Measurements from ENCODE around the gene LAMTOR4. TPM values are rescaled to one million over a fixed set of nuclear protein-coding genes. Genes with fewer than 3 reads are reported as not detected.

Gene LAMTOR4
- total RNA-seq, 1 donor from 2014 or later, result 208 TPM

GRCh38 chr7:100120733-100121036, 28.0 kb upstream of the LAMTOR4 start:
- Histone ChIP-seq H3K36me3 (ENCODE audit: control insufficient read depth, insufficient read depth, low read length) (no peaks in the 10 kb centered on the region), H3K27me3 (ENCODE audit: control insufficient read depth, insufficient read depth, low read length) (no peaks in the 10 kb centered on the region), H3K4me3 (ENCODE audit: low read depth, low read length) (no peak overlapping the region)
- no peak for DNase-seq (ENCODE audit: low read depth)
- no peak for TF ChIP-seq CTCF (IDR thresholded peaks at IDR 0.05; ENCODE audit: insufficient read depth, low read length, poor library complexity, severe bottlenecking)

- H3K4me3 ChIP-seq (ENCODE audit: low read depth, low read length), result no peak overlapping the region
- H3K36me3 ChIP-seq (ENCODE audit: control insufficient read depth, insufficient read depth, low read length), result no peaks in the 10 kb centered on the region
- no peak for DNase-seq (ENCODE audit: low read depth)
- no peaks in the 10 kb centered on the region for H3K27me3 ChIP-seq (ENCODE audit: control insufficient read depth, insufficient read depth, low read length)
- no peak for TF ChIP-seq CTCF (IDR thresholded peaks at IDR 0.05; ENCODE audit: insufficient read depth, low read length, poor library complexity, severe bottlenecking)
These were observed 26.7 kb upstream of the LAMTOR4 start for GRCh38 chr7:100122067-100122466.

GRCh38 chr7:100122568-100122967, 26.1 kb upstream of the LAMTOR4 start:
- no peak for TF ChIP-seq CTCF (IDR thresholded peaks at IDR 0.05; ENCODE audit: insufficient read depth, low read length, poor library complexity, severe bottlenecking)
- Histone ChIP-seq H3K36me3 (ENCODE audit: control insufficient read depth, insufficient read depth, low read length) (no peaks in the 10 kb centered on the region), H3K4me3 (ENCODE audit: low read depth, low read length) (no peak overlapping the region), H3K27me3 (ENCODE audit: control insufficient read depth, insufficient read depth, low read length) (no peaks in the 10 kb centered on the region)
- DNase-seq (ENCODE audit: low read depth), result no peak

- H3K27me3 ChIP-seq (ENCODE audit: control insufficient read depth, insufficient read depth, low read length), result no peaks in the 10 kb centered on the region
- DNase-seq (ENCODE audit: low read depth), result no peak
- no peak overlapping the region for H3K4me3 ChIP-seq (ENCODE audit: low read depth, low read length)
- TF ChIP-seq CTCF (IDR thresholded peaks at IDR 0.05; ENCODE audit: insufficient read depth, low read length, poor library complexity, severe bottlenecking), result no peak
- no peaks in the 10 kb centered on the region for H3K36me3 ChIP-seq (ENCODE audit: control insufficient read depth, insufficient read depth, low read length)
These were observed 24.2 kb upstream of the LAMTOR4 start for GRCh38 chr7:100124301-100125230.

GRCh38 chr7:100126239-100126930, 22.3 kb upstream of the LAMTOR4 start:
- no peak for TF ChIP-seq CTCF (IDR thresholded peaks at IDR 0.05; ENCODE audit: insufficient read depth, low read length, poor library complexity, severe bottlenecking)
- H3K27me3 ChIP-seq (ENCODE audit: control insufficient read depth, insufficient read depth, low read length), result no peaks in the 10 kb centered on the region
- H3K36me3 ChIP-seq (ENCODE audit: control insufficient read depth, insufficient read depth, low read length), result no peaks in the 10 kb centered on the region
- DNase-seq (ENCODE audit: low read depth), result peak; percentile 26
- H3K4me3 ChIP-seq (ENCODE audit: low read depth, low read length), result peak overlapping the region; percentile 64

All from kidney epithelial cell (primary cell).